T-helper 17 cell (primary cell): ENCODE results near the gene CLTA. TPM values are rescaled to one million over a fixed set of nuclear protein-coding genes. Genes with fewer than 3 reads are reported as not detected.
"Not testable (repeated sequence)": the region's sequence is repeated elsewhere in the genome, so short reads cannot be mapped to it uniquely, and the experiment has no call there.

ENCODE experiments used
- ATAC-seq: fragments of 150-1000 bp; cut with Tn5 transposase; 2 replicates; pipeline ENCODE4 v1.10.0; 2021; ENCODE audit warnings: mild to moderate bottlenecking, moderate library complexity
- DNase-seq, 3 donors: peaks; one replicate each; pipeline versions ENCODE4 v3.0.0 to v3.0.0-alpha.2; 2020 to 2021
- H3K9me3 ChIP-seq: one replicate; pipeline ENCODE4 v1.7.0; 2013; ENCODE audit warnings: low read length, mild to moderate bottlenecking; ENCODE audit not compliant: control insufficient read depth, poor library complexity, severe bottlenecking
- H3K27ac Mint-ChIP-seq: one replicate; pipeline ENCODE4 v1.8.0; 2022; ENCODE audit warnings: mild to moderate bottlenecking, moderate library complexity, mixed read lengths
- H3K27me3 Mint-ChIP-seq: one replicate; pipeline ENCODE4 v1.8.0; 2022; ENCODE audit warnings: mixed read lengths
- H3K36me3 Mint-ChIP-seq: one replicate; pipeline ENCODE4 v1.8.0; 2022; ENCODE audit warnings: low read depth, mixed read lengths
- H3K4me1 Mint-ChIP-seq: one replicate; pipeline ENCODE4 v1.8.0; 2022; ENCODE audit warnings: mild to moderate bottlenecking, mixed read lengths
- H3K4me3 Mint-ChIP-seq: one replicate; pipeline ENCODE4 v1.8.0; 2022; ENCODE audit warnings: mild to moderate bottlenecking, moderate library complexity, mixed read lengths
- total RNA-seq, 4 donors: library from RNA in 2 of 4; stranded (reverse) in 2 of 4; gene quantifications; one replicate each; pipeline ENCODE4 v1.2.3 and lab custom pipeline; 2022 to 2026

CLTA gene
- total RNA-seq, 2 donors from 2014 or later: 30.3 to 43.4 TPM

- DNase-seq (no peak), ATAC-seq (no peak)
- no peaks in the 10 kb centered on the region for H3K9me3 ChIP-seq
- peaks cover 20% of the 10 kb centered on the region for H3K4me1 Mint-ChIP-seq
- no peaks in the 10 kb centered on the region for H3K27me3 Mint-ChIP-seq
- peak overlapping the region; percentile 75 for H3K27ac Mint-ChIP-seq
- H3K4me3 Mint-ChIP-seq: no peak overlapping the region
- no peaks in the 10 kb centered on the region for H3K36me3 Mint-ChIP-seq
Observed at GRCh38 chr9:36208521-36209253, 18.0 kb downstream of the CLTA start.

- DNase-seq (no peak), ATAC-seq (no peak)
- Mint-ChIP-seq H3K27me3 (no peaks in the 10 kb centered on the region), H3K4me1 (peaks cover 21% of the 10 kb centered on the region), H3K36me3 (no peaks in the 10 kb centered on the region), H3K27ac (peak overlapping the region; percentile 59), H3K4me3 (no peak overlapping the region)
- no peaks in the 10 kb centered on the region for H3K9me3 ChIP-seq
Observed at GRCh38 chr9:36210722-36211121, 20.0 kb downstream of the CLTA start.

- DNase-seq (no peak), ATAC-seq (no peak)
- H3K9me3 ChIP-seq: no peaks in the 10 kb centered on the region
- H3K27me3 Mint-ChIP-seq: no peaks in the 10 kb centered on the region
- peaks cover 3% of the 10 kb centered on the region for H3K36me3 Mint-ChIP-seq
- peak overlapping the region; percentile 59 for H3K27ac Mint-ChIP-seq
- no peak overlapping the region for H3K4me3 Mint-ChIP-seq
- H3K4me1 Mint-ChIP-seq: peaks cover 26% of the 10 kb centered on the region
Observed at GRCh38 chr9:36211510-36211909, 20.8 kb downstream of the CLTA start.

- Mint-ChIP-seq H3K36me3 (peaks cover 6% of the 10 kb centered on the region), H3K27ac (peak overlapping the region; percentile 82), H3K27me3 (no peaks in the 10 kb centered on the region), H3K4me3 (no peak overlapping the region), H3K4me1 (peaks cover 31% of the 10 kb centered on the region)
- H3K9me3 ChIP-seq: no peaks in the 10 kb centered on the region
- DNase-seq (no peak), ATAC-seq (no peak)
Observed at GRCh38 chr9:36213387-36213786, 22.7 kb downstream of the CLTA start.

DNA sequence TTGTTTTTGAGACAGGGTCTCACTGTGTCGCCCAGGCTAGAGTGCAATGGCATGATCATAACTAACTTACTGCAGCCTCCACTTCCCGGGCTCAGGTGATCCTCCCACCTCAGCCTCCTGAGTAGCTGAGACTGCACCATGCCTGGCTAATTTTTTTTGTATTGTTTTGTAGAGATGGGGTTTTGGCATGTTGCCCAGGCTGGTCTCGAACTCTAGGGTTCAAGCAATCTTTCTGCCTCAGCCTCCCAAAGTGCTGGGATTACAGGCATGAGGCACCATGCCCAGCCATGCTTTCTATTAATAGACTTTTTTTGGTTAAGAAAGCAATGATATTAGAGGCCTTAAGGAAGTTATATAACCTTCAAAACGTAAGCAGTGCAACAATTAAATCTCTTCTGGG, 23.3 kb downstream of the CLTA start:
- ATAC-seq: no peak
- peak overlapping the region; percentile 82 for H3K27ac Mint-ChIP-seq
- H3K36me3 Mint-ChIP-seq: peaks cover 8% of the 10 kb centered on the region

GRCh38 chr9:36214571-36214970, 23.9 kb downstream of the CLTA start:
- DNase-seq (no peak), ATAC-seq (no peak)
- Mint-ChIP-seq H3K4me1 (peaks cover 41% of the 10 kb centered on the region), H3K4me3 (no peak overlapping the region), H3K36me3 (peaks cover 12% of the 10 kb centered on the region), H3K27me3 (no peaks in the 10 kb centered on the region), H3K27ac (no peak overlapping the region)
- H3K9me3 ChIP-seq: no peaks in the 10 kb centered on the region

More for the DNA sequence above, 23.3 kb downstream of the CLTA start:
- no peaks in the 10 kb centered on the region for H3K9me3 ChIP-seq
- peaks cover 37% of the 10 kb centered on the region for H3K4me1 Mint-ChIP-seq
- H3K27me3 Mint-ChIP-seq: no peaks in the 10 kb centered on the region
- no peak for DNase-seq
- H3K4me3 Mint-ChIP-seq: no peak overlapping the region

- H3K27me3 Mint-ChIP-seq: no peaks in the 10 kb centered on the region
- peaks cover 29% of the 10 kb centered on the region for H3K4me1 Mint-ChIP-seq
- H3K27ac Mint-ChIP-seq: peak overlapping the region; percentile 94
- DNase-seq (no peak), ATAC-seq (peak; percentile 30)
- no peaks in the 10 kb centered on the region for H3K9me3 ChIP-seq
- peaks cover 14% of the 10 kb centered on the region for H3K36me3 Mint-ChIP-seq
- peak overlapping the region; percentile 73 for H3K4me3 Mint-ChIP-seq
Observed at GRCh38 chr9:36217256-36217968, 26.7 kb downstream of the CLTA start.

GRCh38 chr9:36218011-36218410, 27.3 kb downstream of the CLTA start:
- Mint-ChIP-seq H3K27ac (peak overlapping the region; percentile 94), H3K27me3 (no peaks in the 10 kb centered on the region), H3K4me3 (peak overlapping the region; percentile 73), H3K4me1 (peaks cover 29% of the 10 kb centered on the region), H3K36me3 (peaks cover 17% of the 10 kb centered on the region)
- H3K9me3 ChIP-seq: no peaks in the 10 kb centered on the region
- peak; percentile 16 for ATAC-seq
- DNase-seq: no peak

- peak overlapping the region; percentile 52 for H3K4me3 Mint-ChIP-seq
- peaks cover 29% of the 10 kb centered on the region for H3K4me1 Mint-ChIP-seq
- peak; percentile 40 for ATAC-seq
Observed at GRCh38 chr9:36218411-36218901, 27.7 kb downstream of the CLTA start.

GRCh38 chr9:36221667-36222066, 30.9 kb downstream of the CLTA start:
- no peaks in the 10 kb centered on the region for H3K9me3 ChIP-seq
- no peaks in the 10 kb centered on the region for H3K27me3 Mint-ChIP-seq
- H3K36me3 Mint-ChIP-seq: peaks cover 14% of the 10 kb centered on the region
- H3K27ac Mint-ChIP-seq: no peak overlapping the region
- DNase-seq (no peak), ATAC-seq (no peak)
- H3K4me3 Mint-ChIP-seq: no peak overlapping the region
- H3K4me1 Mint-ChIP-seq: peaks cover 23% of the 10 kb centered on the region

More at GRCh38 chr9:36218411-36218901, 27.7 kb downstream of the CLTA start:
- no peaks in the 10 kb centered on the region for H3K9me3 ChIP-seq
- peak overlapping the region; percentile 94 for H3K27ac Mint-ChIP-seq
- H3K27me3 Mint-ChIP-seq: no peaks in the 10 kb centered on the region
- H3K36me3 Mint-ChIP-seq: peaks cover 17% of the 10 kb centered on the region
- no peak for DNase-seq

DNA sequence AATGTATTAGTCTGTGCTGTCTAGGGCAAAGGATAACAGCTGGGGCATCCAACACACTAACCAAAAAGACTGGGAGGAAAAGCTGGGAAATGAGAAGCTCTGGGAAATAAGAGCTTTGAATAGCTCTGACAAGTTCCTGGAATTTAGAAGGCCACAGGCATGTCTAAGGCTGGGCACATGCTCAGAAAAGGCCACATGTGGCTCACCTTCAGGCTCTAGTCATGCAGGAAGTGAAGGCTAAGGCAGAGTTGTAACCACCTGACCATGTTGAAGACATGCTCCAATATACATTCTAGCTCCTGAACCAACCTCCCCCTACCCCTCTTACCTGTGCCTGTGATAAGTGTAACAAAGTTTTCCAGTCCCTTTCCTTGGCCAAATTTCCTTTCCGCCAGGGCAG, 31.7 kb downstream of the CLTA start:
- no peaks in the 10 kb centered on the region for H3K9me3 ChIP-seq
- Mint-ChIP-seq H3K27me3 (no peaks in the 10 kb centered on the region), H3K36me3 (peaks cover 11% of the 10 kb centered on the region), H3K4me1 (peaks cover 20% of the 10 kb centered on the region), H3K27ac (no peak overlapping the region), H3K4me3 (no peak overlapping the region)
- ATAC-seq (no peak), DNase-seq (no peak)

DNA sequence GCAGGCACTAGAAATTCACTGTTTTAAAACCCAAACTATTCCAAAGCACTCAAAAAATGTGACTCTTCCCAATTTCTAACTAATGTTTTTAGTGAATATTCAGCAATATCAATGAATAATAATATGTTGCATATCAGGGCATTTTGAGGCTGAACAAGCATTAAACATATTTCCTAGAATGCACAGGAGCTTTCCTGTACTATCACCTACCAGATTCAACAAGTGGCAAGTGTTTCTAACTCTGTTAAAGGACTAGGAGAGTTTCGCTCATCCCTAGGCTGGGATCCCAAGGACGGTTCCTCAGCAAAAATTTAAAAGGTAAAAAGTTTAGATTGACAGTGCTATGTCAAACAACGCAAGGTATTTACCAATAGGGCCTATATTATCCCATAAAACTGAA, 46.5 kb downstream of the CLTA start:
- H3K9me3 ChIP-seq: no peaks in the 10 kb centered on the region
- H3K27ac Mint-ChIP-seq: no peak overlapping the region
- DNase-seq: no peak
- H3K4me1 Mint-ChIP-seq: peaks cover 14% of the 10 kb centered on the region
- no peaks in the 10 kb centered on the region for H3K27me3 Mint-ChIP-seq
- no peak overlapping the region for H3K4me3 Mint-ChIP-seq
- no peak for ATAC-seq
- H3K36me3 Mint-ChIP-seq: peaks cover 5% of the 10 kb centered on the region

- not testable (repeated sequence) for H3K27ac Mint-ChIP-seq, H3K4me1 Mint-ChIP-seq, ATAC-seq, H3K36me3 Mint-ChIP-seq, H3K27me3 Mint-ChIP-seq, H3K4me3 Mint-ChIP-seq, DNase-seq, H3K9me3 ChIP-seq
Observed at GRCh38 chr9:36239205-36239604, 48.5 kb downstream of the CLTA start.
